CD4-positive, alpha-beta memory T cell (primary cell): ENCODE measurements around the gene AKIP1. TPM values are rescaled to one million over a fixed set of nuclear protein-coding genes. Genes with fewer than 3 reads are reported as not detected.
"Not testable (repeated sequence)": the region's sequence is repeated elsewhere in the genome, so short reads cannot be mapped to it uniquely, and the experiment has no call there.

Experiments
- CTCF ChIA-PET: fragments of 350-600 bp; sonication (Branson Sonifier 250); formaldehyde crosslinking; loops from one replicate; lab custom pipeline; 2021; ENCODE audit warnings: inconsistent platforms; ENCODE audit not compliant: partially characterized antibody; lab: Charles Lee
- POLR2A ChIA-PET: fragments of 350-600 bp; sonication (Branson Sonifier 250); formaldehyde crosslinking; loops from one replicate; lab custom pipeline; 2021; ENCODE audit not compliant: partially characterized antibody; lab: Charles Lee
- DNase-seq, 5 donors: peaks; one replicate each; pipeline versions ENCODE4 v3.0.0 to v3.0.0-alpha.2; 2020 to 2022; ENCODE audit warnings: mixed read lengths in 1 of 5
- H3K27ac ChIP-seq: one replicate; pipeline ENCODE4 v1.7.0; 2013; ENCODE audit warnings: low read depth, low read length
- H3K27me3 ChIP-seq: 2 replicates; pipeline ENCODE4 v1.7.0; 2013; ENCODE audit warnings: mild to moderate bottlenecking, low read length, moderate library complexity; ENCODE audit not compliant: insufficient read depth
- H3K36me3 ChIP-seq: 2 replicates; pipeline ENCODE4 v1.7.0; 2013; ENCODE audit warnings: mild to moderate bottlenecking, low read length, moderate library complexity; ENCODE audit not compliant: insufficient read depth
- H3K4me1 ChIP-seq: 2 replicates; pipeline ENCODE4 v1.7.0; 2013; ENCODE audit warnings: mild to moderate bottlenecking, low read length, moderate library complexity; ENCODE audit not compliant: insufficient read depth
- H3K4me3 ChIP-seq, 2 donors: one replicate each; pipeline ENCODE4 v1.7.0; 2013; ENCODE audit warnings: low read length in 2 of 2, mild to moderate bottlenecking in 1 of 2
- H3K9me3 ChIP-seq, 2 donors: one replicate each; pipeline ENCODE4 v1.7.0; 2013; ENCODE audit warnings: low read length in 2 of 2, control low read depth in 1 of 2; ENCODE audit not compliant: control insufficient read depth in 1 of 2
- H3K27ac Mint-ChIP-seq, 7 donors: one replicate each; pipeline ENCODE4 v1.8.0; 2020 to 2021; ENCODE audit warnings: mixed read lengths in 7 of 7, mild to moderate bottlenecking in 6 of 7, inconsistent platforms in 3 of 7, moderate library complexity in 3 of 7
- H3K27me3 Mint-ChIP-seq, 2 donors: one replicate each; pipeline ENCODE4 v1.8.0; 2020 to 2021; ENCODE audit warnings: mixed read lengths in 2 of 2
- H3K36me3 Mint-ChIP-seq, 2 donors: one replicate each; pipeline ENCODE4 v1.8.0; 2020 to 2021; ENCODE audit warnings: mixed read lengths in 2 of 2, inconsistent platforms in 1 of 2, mild to moderate bottlenecking in 1 of 2
- H3K4me1 Mint-ChIP-seq, 4 donors: one replicate each; pipeline ENCODE4 v1.8.0; 2020 to 2021; ENCODE audit warnings: mixed read lengths in 4 of 4, mild to moderate bottlenecking in 1 of 4
- H3K4me3 Mint-ChIP-seq, 8 donors: one replicate each; pipeline ENCODE4 v1.8.0; 2020 to 2021; ENCODE audit warnings: mixed read lengths in 8 of 8, mild to moderate bottlenecking in 7 of 8, moderate library complexity in 6 of 8, inconsistent platforms in 3 of 8
- H3K9me3 Mint-ChIP-seq, 8 donors: one replicate each; pipeline ENCODE4 v1.8.0; 2020 to 2021; ENCODE audit warnings: mixed read lengths in 8 of 8, mild to moderate bottlenecking in 5 of 8, inconsistent platforms in 3 of 8, moderate library complexity in 1 of 8
- intact Hi-C: fragments of 100-400 bp; cut with micrococcal nuclease; formaldehyde crosslinking; loops from one replicate; pipeline ENCODE4 v1.15.1; 2023
- polyA plus RNA-seq, 2 donors: library from polyadenylated mRNA; unstranded; fragments of 300-500 nt; fragmentation: Illumina TruSeq; gene quantifications; one replicate each; pipeline ENCODE4 v1.2.3, GENCODE V29; 2021
- total RNA-seq, 2 experiments: library from RNA; stranded (reverse); gene quantifications; one replicate each; pipeline ENCODE4 v1.2.3, GENCODE V29; 2021

AKIP1 gene
- total and polyA plus RNA-seq, 4 experiments from 2014 or later = 13.3 to 20.2 (median 15.5) TPM

GRCh38 chr11:8871171-8871775 is 39.7 kb upstream of the AKIP1 start:
- ChIA-PET POLR2A (no interaction called here), CTCF (no interaction called here)
- Mint-ChIP-seq H3K27ac (no peak overlapping the region), H3K36me3 (no peaks in the 10 kb centered on the region), H3K27me3 (peaks cover 29 to 45% of the 10 kb centered on the region in 2 donors), H3K9me3 (peaks cover 0 to 2% (median 0%) of the 10 kb centered on the region in 8 donors), H3K4me3 (peak overlapping the region in 6 of 8 donors; percentile 29 to 57 (median 41)), H3K4me1 (peaks cover 3 to 13% (median 7%) of the 10 kb centered on the region in 4 donors)
- no peaks in the 10 kb centered on the region for H3K9me3 ChIP-seq
- no peaks in the 10 kb centered on the region for H3K36me3 ChIP-seq
- H3K4me3 ChIP-seq = no peak overlapping the region
- no peak overlapping the region for H3K27ac ChIP-seq
- peaks cover 6% of the 10 kb centered on the region for H3K4me1 ChIP-seq
- intact Hi-C loops = no loop called here
- DNase-seq = no peak
- peaks cover 14% of the 10 kb centered on the region for H3K27me3 ChIP-seq

GRCh38 chr11:8871962-8872361 is 39.0 kb upstream of the AKIP1 start:
- Histone ChIP-seq H3K9me3 (no peaks in the 10 kb centered on the region), H3K4me1 (peaks cover 6% of the 10 kb centered on the region), H3K27me3 (peaks cover 14% of the 10 kb centered on the region), H3K27ac (no peak overlapping the region), H3K36me3 (no peaks in the 10 kb centered on the region), H3K4me3 (no peak overlapping the region)
- Mint-ChIP-seq H3K9me3 (peaks cover 0 to 2% (median 0%) of the 10 kb centered on the region in 8 donors), H3K27me3 (peaks cover 29 to 41% of the 10 kb centered on the region in 2 donors), H3K36me3 (no peaks in the 10 kb centered on the region), H3K4me1 (peaks cover 3 to 13% (median 7%) of the 10 kb centered on the region in 4 donors), H3K4me3 (peak overlapping the region in 1 of 8 donors; percentile 35), H3K27ac (no peak overlapping the region)
- intact Hi-C loops = no loop called here
- ChIA-PET POLR2A (no interaction called here), CTCF (no interaction called here)
- DNase-seq = no peak

GRCh38 chr11:8873741-8874405 is 37.1 kb upstream of the AKIP1 start:
- Histone ChIP-seq H3K4me1 (peaks cover 6% of the 10 kb centered on the region), H3K36me3 (no peaks in the 10 kb centered on the region), H3K4me3 (no peak overlapping the region), H3K27me3 (peaks cover 9% of the 10 kb centered on the region), H3K27ac (no peak overlapping the region), H3K9me3 (no peaks in the 10 kb centered on the region)
- intact Hi-C loops = no loop called here
- Mint-ChIP-seq H3K4me1 (peaks cover 3 to 13% (median 7%) of the 10 kb centered on the region in 4 donors), H3K27ac (no peak overlapping the region), H3K9me3 (peaks cover 0 to 2% (median 0%) of the 10 kb centered on the region in 8 donors), H3K27me3 (peaks cover 22 to 36% of the 10 kb centered on the region in 2 donors), H3K4me3 (no peak overlapping the region), H3K36me3 (no peaks in the 10 kb centered on the region)
- no peak for DNase-seq
- ChIA-PET CTCF (no interaction called here), POLR2A (no interaction called here)

- Mint-ChIP-seq H3K4me3 (no peak overlapping the region), H3K4me1 (peaks cover 0 to 7% (median 2%) of the 10 kb centered on the region in 4 donors), H3K27me3 (peaks cover 8 to 23% of the 10 kb centered on the region in 2 donors), H3K36me3 (no peaks in the 10 kb centered on the region), H3K27ac (no peak overlapping the region), H3K9me3 (no peaks in the 10 kb centered on the region)
- POLR2A ChIA-PET = no interaction called here
- intact Hi-C loops = no loop called here
- CTCF ChIA-PET = no interaction called here
- no peaks in the 10 kb centered on the region for H3K36me3 ChIP-seq
- DNase-seq = no peak
- H3K4me3 ChIP-seq = no peak overlapping the region
- H3K9me3 ChIP-seq = no peaks in the 10 kb centered on the region
- H3K27me3 ChIP-seq = no peaks in the 10 kb centered on the region
- H3K4me1 ChIP-seq = no peaks in the 10 kb centered on the region
- no peak overlapping the region for H3K27ac ChIP-seq
Measured at GRCh38 chr11:8878771-8879170, 32.2 kb upstream of the AKIP1 start.

GRCh38 chr11:8881585-8881984 is 29.4 kb upstream of the AKIP1 start:
- POLR2A ChIA-PET, H3K4me1 ChIP-seq, H3K27ac ChIP-seq, H3K9me3 ChIP-seq, intact Hi-C loops, H3K4me3 Mint-ChIP-seq, H3K4me3 ChIP-seq, H3K4me1 Mint-ChIP-seq, H3K36me3 ChIP-seq, H3K27me3 ChIP-seq, H3K9me3 Mint-ChIP-seq, CTCF ChIA-PET, H3K36me3 Mint-ChIP-seq, H3K27ac Mint-ChIP-seq: not testable (repeated sequence)
- peaks cover 9 to 22% of the 10 kb centered on the region in 2 donors for H3K27me3 Mint-ChIP-seq
- DNase-seq = peak in 1 of 5 donors; percentile 32

- ChIA-PET CTCF (no interaction called here), POLR2A (no interaction called here)
- DNase-seq = no peak
- Mint-ChIP-seq H3K4me1 (no peaks in the 10 kb centered on the region), H3K4me3 (no peak overlapping the region), H3K36me3 (peaks cover 0 to 1% of the 10 kb centered on the region in 2 donors), H3K9me3 (peaks cover 0 to 23% (median 12%) of the 10 kb centered on the region in 8 donors), H3K27me3 (peaks cover 16 to 28% of the 10 kb centered on the region in 2 donors), H3K27ac (no peak overlapping the region)
- Histone ChIP-seq H3K4me3 (no peak overlapping the region), H3K27me3 (no peaks in the 10 kb centered on the region), H3K27ac (no peak overlapping the region), H3K9me3 (no peaks in the 10 kb centered on the region), H3K4me1 (no peaks in the 10 kb centered on the region), H3K36me3 (no peaks in the 10 kb centered on the region)
- intact Hi-C loops = no loop called here
Measured at GRCh38 chr11:8886322-8886721, 24.7 kb upstream of the AKIP1 start.

- Mint-ChIP-seq H3K9me3 (peaks cover 3 to 39% (median 20%) of the 10 kb centered on the region in 8 donors), H3K27me3 (peaks cover 15 to 18% of the 10 kb centered on the region in 2 donors)
- H3K27ac ChIP-seq, H3K4me1 Mint-ChIP-seq, H3K27ac Mint-ChIP-seq, DNase-seq, CTCF ChIA-PET, H3K36me3 ChIP-seq, intact Hi-C loops, H3K4me3 ChIP-seq, H3K27me3 ChIP-seq, H3K4me1 ChIP-seq, H3K36me3 Mint-ChIP-seq, H3K4me3 Mint-ChIP-seq, H3K9me3 ChIP-seq, POLR2A ChIA-PET: not testable (repeated sequence)
Measured at GRCh38 chr11:8891185-8891584, 19.8 kb upstream of the AKIP1 start.
